ENCODE results near the gene RAB31. TPM values are rescaled to one million over a fixed set of nuclear protein-coding genes. Genes with fewer than 3 reads are reported as not detected.

Gene RAB31
- polyA plus RNA-seq, 2 of the 4 experiments (the other 2 are of a cell fraction): 16.9 to 46.3 TPM

DNA sequence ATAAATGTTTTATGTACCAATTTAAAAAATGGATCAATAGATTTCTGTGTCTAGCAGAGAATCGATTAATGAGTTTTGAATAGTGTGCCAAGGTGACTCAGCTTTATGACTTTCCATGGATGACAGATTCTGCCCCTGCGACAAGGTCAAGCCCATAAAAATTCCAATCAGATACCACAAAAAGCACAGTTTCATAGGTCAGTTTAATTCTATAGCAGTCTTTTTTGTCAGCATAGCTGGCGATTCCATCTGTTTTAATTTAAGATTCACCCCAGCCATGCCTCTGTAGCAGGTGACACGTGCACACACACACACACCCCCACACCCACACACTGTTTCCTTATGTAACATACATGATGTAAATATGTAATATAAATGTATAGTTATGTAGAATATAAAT lies 28.9 kb downstream of the RAB31 start:
- peak; percentile 12; the same call in 1 of the 2 replicates for TF ChIP-seq GATA3 (IDR thresholded peaks at IDR 0.05; ENCODE audit: borderline replicate concordance)
- TF ChIP-seq RARB (CRISPR knock-in tag; IDR thresholded peaks at IDR 0.05): no peak
- TF ChIP-seq JUNB (IDR thresholded peaks at IDR 0.05): peak; percentile 22
- TF ChIP-seq, protein P1, sequence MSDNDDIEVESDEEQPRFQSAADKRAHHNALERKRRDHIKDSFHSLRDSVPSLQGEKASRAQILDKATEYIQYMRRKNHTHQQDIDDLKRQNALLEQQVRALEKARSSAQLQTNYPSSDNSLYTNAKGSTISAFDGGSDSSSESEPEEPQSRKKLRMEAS (IDR thresholded peaks at IDR 0.05): no peak
- TF ChIP-seq PHF8 (IDR thresholded peaks at IDR 0.05; ENCODE audit: borderline replicate concordance, low read depth): no peak
- TF ChIP-seq CEBPB (IDR thresholded peaks at IDR 0.05): no peak
- no peak for TF ChIP-seq MAZ (IDR thresholded peaks at IDR 0.05; ENCODE audit: borderline replicate concordance, low read depth, low read length)
- Histone ChIP-seq H3K27ac (peak overlapping the region; percentile 14 to 50; a peak in 4 of 6 replicates), H3K9me3 (no peaks in the 10 kb centered on the region), H3K4me3 (no peak overlapping the region), H3K4me1 (peaks cover 65% of the 10 kb centered on the region), H3K4me2 (peak overlapping the region; percentile 62)
- DNase-seq (ENCODE audit: low read depth in 1 of 2, low spot score in 1 of 2) (no peak), ATAC-seq (no peak), FAIRE-seq (no peak)
- POLR2A ChIA-PET: no interaction called here
- CTCF ChIA-PET: no interaction called here
- WGBS (ENCODE audit: missing lambda C conversion rate): 3% methylated on average over 4 of the region's 4 CpGs

DNA sequence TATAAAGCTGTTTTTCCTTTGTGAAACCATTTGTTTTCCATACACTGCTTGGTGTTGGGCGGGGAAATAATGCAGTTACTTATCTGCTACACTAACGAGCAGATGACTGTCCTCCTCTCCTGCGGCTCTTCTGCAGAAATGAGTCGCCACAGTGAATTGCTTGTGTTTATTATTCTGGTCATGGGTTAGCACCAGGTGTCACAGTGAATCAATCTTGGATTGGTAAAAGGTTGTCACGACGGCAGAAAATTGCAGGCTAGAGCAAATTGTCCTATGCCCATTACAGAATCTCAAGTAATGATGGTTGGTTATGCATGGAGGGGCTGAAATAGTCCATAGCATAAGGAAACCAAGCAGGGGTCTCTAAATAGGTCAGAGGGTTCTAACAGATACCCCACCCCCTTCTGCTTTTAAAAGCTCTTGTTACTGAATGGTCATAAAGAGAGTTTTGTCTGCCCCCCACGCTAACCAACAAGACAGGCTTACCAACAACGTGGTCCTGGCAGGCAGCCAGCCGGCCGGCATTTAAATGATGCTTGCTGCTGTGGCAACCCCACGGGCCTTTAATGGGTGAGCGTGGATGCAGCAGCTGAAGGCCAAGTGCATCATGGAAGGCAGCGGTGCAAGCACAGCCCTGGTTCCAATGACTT lies 29.5 kb downstream of the RAB31 start:
- ATAC-seq: no peak
- FAIRE-seq: no peak
- POLR2A ChIA-PET: no interaction called here
- peak overlapping the region; percentile 14 to 50; a peak in 4 of 6 replicates for H3K27ac ChIP-seq
- no peak for TF ChIP-seq KDM1A (IDR thresholded peaks at IDR 0.05; ENCODE audit: low read depth)
- TF ChIP-seq POLR2A (IDR thresholded peaks at IDR 0.05; ENCODE audit: low read length): no peak
- no peaks in the 10 kb centered on the region for H3K9me3 ChIP-seq
- WGBS (ENCODE audit: missing lambda C conversion rate): 59% methylated on average over 11 of the region's 13 CpGs
- CTCF ChIA-PET: interaction anchor here (1.5 kb wide), 1 partner anchor 33 kb away, joined by 6 read pairs; no protein-coding TSS in a partner anchor
- no peak for DNase-seq (ENCODE audit: low read depth in 1 of 2, low spot score in 1 of 2)
- no peak overlapping the region for H3K4me3 ChIP-seq
- H3K4me1 ChIP-seq: peaks cover 65% of the 10 kb centered on the region
- peak overlapping the region; percentile 62 for H3K4me2 ChIP-seq

DNA sequence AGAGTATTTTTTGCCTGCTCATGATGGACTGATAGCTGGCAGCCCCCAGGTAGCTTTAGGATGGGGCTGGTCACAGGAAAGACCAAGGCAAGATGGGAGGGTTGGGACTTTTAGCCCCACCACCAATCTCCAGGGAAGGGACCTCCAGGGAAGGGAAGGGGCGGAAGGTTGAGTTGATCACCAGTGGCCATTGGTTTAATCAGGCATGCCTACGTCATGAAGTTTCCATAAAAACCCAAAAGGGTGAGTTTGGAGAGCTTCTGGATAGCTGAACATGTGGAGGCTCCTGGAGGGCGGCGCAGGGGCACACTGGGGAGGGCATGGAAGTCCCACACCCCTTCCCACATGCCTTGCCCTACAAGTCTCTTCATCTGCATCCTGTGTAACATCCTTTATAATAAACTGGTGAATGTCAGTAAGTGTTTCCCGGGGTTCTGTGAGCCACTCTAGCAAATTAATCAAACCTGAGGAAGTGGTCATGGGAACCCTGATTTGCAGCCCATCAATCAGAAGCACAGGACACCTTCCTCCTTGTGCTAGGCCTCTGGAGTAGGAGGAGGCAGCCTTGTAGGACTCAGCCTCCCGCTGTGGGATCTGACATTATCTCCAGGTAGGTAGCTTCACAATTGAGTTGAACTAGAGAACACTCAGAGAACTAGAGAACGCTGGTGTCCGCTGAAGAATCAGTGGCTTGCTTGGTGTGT lies 30.3 kb downstream of the RAB31 start:
- Histone ChIP-seq H3K4me1 (peaks cover 69% of the 10 kb centered on the region), H3K27ac (peak overlapping the region in 1 of 2 experiments; percentile 50; a peak in 3 of 6 replicates), H3K9me3 (no peaks in the 10 kb centered on the region), H3K4me3 (no peak overlapping the region), H3K4me2 (no peak overlapping the region)
- CTCF ChIA-PET: interaction anchor here (1.2 to 1.5 kb wide), 2 partner anchors 32 to 34 kb away, joined by 3 to 6 read pairs; no protein-coding TSS in a partner anchor
- 76% methylated on average over 8 of the region's 8 CpGs for WGBS (ENCODE audit: missing lambda C conversion rate)
- DNase-seq (ENCODE audit: low read depth in 1 of 2, low spot score in 1 of 2): no peak
- FAIRE-seq: no peak
- POLR2A ChIA-PET: no interaction called here
- TF ChIP-seq POLR2A (IDR thresholded peaks at IDR 0.05; ENCODE audit: low read length) (no peak), RARB (CRISPR knock-in tag; IDR thresholded peaks at IDR 0.05) (no peak), JUNB (IDR thresholded peaks at IDR 0.05) (no peak), HEYL (CRISPR knock-in tag; IDR thresholded peaks at IDR 0.05) (no peak), RNF2 (IDR thresholded peaks at IDR 0.05; ENCODE audit: borderline replicate concordance, low read depth) (no peak), SREBF2 (IDR thresholded peaks at IDR 0.05) (no peak), MAFK (IDR thresholded peaks at IDR 0.05; ENCODE audit: partially characterized antibody) (no peak), CBX2 (IDR thresholded peaks at IDR 0.05; ENCODE audit: borderline replicate concordance, low read depth) (no peak), MYC (IDR thresholded peaks at IDR 0.05; ENCODE audit: borderline replicate concordance, low read length) (no peak), NR3C1 (IDR thresholded peaks at IDR 0.05) (no peak), EP300 (IDR thresholded peaks at IDR 0.05) (no peak), RCOR1 (IDR thresholded peaks at IDR 0.05; ENCODE audit: low read depth, low read length) (no peak), HDAC2 (IDR thresholded peaks at IDR 0.05) (no peak), KDM1A (IDR thresholded peaks at IDR 0.05; ENCODE audit: low read depth) (no peak)
- TF ChIP-seq, protein P2, sequence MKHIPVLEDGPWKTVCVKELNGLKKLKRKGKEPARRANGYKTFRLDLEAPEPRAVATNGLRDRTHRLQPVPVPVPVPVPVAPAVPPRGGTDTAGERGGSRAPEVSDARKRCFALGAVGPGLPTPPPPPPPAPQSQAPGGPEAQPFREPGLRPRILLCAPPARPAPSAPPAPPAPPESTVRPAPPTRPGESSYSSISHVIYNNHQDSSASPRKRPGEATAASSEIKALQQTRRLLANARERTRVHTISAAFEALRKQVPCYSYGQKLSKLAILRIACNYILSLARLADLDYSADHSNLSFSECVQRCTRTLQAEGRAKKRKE (CRISPR knock-in tag; IDR thresholded peaks at IDR 0.05; ENCODE audit: low read depth): no peak
- TF ChIP-seq, protein P3, sequence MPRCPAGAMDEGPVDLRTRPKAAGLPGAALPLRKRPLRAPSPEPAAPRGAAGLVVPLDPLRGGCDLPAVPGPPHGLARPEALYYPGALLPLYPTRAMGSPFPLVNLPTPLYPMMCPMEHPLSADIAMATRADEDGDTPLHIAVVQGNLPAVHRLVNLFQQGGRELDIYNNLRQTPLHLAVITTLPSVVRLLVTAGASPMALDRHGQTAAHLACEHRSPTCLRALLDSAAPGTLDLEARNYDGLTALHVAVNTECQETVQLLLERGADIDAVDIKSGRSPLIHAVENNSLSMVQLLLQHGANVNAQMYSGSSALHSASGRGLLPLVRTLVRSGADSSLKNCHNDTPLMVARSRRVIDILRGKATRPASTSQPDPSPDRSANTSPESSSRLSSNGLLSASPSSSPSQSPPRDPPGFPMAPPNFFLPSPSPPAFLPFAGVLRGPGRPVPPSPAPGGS (IDR thresholded peaks at IDR 0.05): no peak
- TF ChIP-seq, protein P4, sequence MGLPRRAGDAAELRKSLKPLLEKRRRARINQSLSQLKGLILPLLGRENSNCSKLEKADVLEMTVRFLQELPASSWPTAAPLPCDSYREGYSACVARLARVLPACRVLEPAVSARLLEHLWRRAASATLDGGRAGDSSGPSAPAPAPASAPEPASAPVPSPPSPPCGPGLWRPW (IDR thresholded peaks at IDR 0.05): no peak
- no peak for ATAC-seq

All from A549 (cell line).